ENCODE results near the gene DISC1. TPM values are rescaled to one million over a fixed set of nuclear protein-coding genes. Genes with fewer than 3 reads are reported as not detected.

The DISC1 gene
- total RNA-seq, 1 experiment from 2014 or later = 1.8 TPM

GRCh38 chr1:231962636-231963035, 336.0 kb downstream of the DISC1 start:
- DNase-seq (ENCODE audit: low spot score) = no peak
- no TSS peak for BruUV-seq (replicated peaks)
- ChIA-PET CTCF (no interaction called here), POLR2A (ENCODE audit: low non-redundant PET) (no interaction called here)
- Histone ChIP-seq H3K27me3 (replicated peaks; ENCODE audit: insufficient read depth, low read depth, low read length, poor library complexity) (no peaks in the 10 kb centered on the region), H3K9me3 (ENCODE audit: low read depth, low read length, poor library complexity, severe bottlenecking) (no peaks in the 10 kb centered on the region), H3K4me1 (ENCODE audit: insufficient read depth, low read length, poor library complexity, severe bottlenecking) (no peaks in the 10 kb centered on the region), H3K36me3 (ENCODE audit: insufficient read depth, low read length, poor library complexity, severe bottlenecking) (no peaks in the 10 kb centered on the region), H3K27ac (ENCODE audit: low read depth, low read length, poor library complexity, severe bottlenecking) (no peak overlapping the region), H3K4me3 (ENCODE audit: low read depth, low read length, poor library complexity, severe bottlenecking) (no peak overlapping the region)
- TF ChIP-seq CTCF (conservative IDR thresholded peaks at IDR 0.05; ENCODE audit: low read depth, low read length) = no peak
- no peak for TF ChIP-seq EZH2 (IDR thresholded peaks at IDR 0.05; ENCODE audit: borderline replicate concordance, low read depth, low read length, poor library complexity, severe bottlenecking)
- intact Hi-C loops (cut with micrococcal nuclease; ENCODE audit: unreplicated experiment) = no loop called here

GRCh38 chr1:231964241-231964640, 337.7 kb downstream of the DISC1 start:
- BruUV-seq (replicated peaks) = no TSS peak
- intact Hi-C loops (cut with micrococcal nuclease; ENCODE audit: unreplicated experiment) = no loop called here
- no peaks in the 10 kb centered on the region for H3K4me1 ChIP-seq (ENCODE audit: insufficient read depth, low read length, poor library complexity, severe bottlenecking)
- DNase-seq (ENCODE audit: low spot score) = no peak
- no peak overlapping the region for H3K27ac ChIP-seq (ENCODE audit: low read depth, low read length, poor library complexity, severe bottlenecking)
- H3K36me3 ChIP-seq (ENCODE audit: insufficient read depth, low read length, poor library complexity, severe bottlenecking) = no peaks in the 10 kb centered on the region
- ChIA-PET CTCF (no interaction called here), POLR2A (ENCODE audit: low non-redundant PET) (no interaction called here)
- no peak overlapping the region for H3K4me3 ChIP-seq (ENCODE audit: low read depth, low read length, poor library complexity, severe bottlenecking)
- TF ChIP-seq CTCF (conservative IDR thresholded peaks at IDR 0.05; ENCODE audit: low read depth, low read length) = no peak
- no peak for TF ChIP-seq EZH2 (IDR thresholded peaks at IDR 0.05; ENCODE audit: borderline replicate concordance, low read depth, low read length, poor library complexity, severe bottlenecking)
- H3K27me3 ChIP-seq (replicated peaks; ENCODE audit: insufficient read depth, low read depth, low read length, poor library complexity) = no peaks in the 10 kb centered on the region
- H3K9me3 ChIP-seq (ENCODE audit: low read depth, low read length, poor library complexity, severe bottlenecking) = no peaks in the 10 kb centered on the region

- BruUV-seq (replicated peaks) = no TSS peak
- no peaks in the 10 kb centered on the region for H3K27me3 ChIP-seq (replicated peaks; ENCODE audit: insufficient read depth, low read depth, low read length, poor library complexity)
- TF ChIP-seq CTCF (conservative IDR thresholded peaks at IDR 0.05; ENCODE audit: low read depth, low read length) (no peak), EZH2 (IDR thresholded peaks at IDR 0.05; ENCODE audit: borderline replicate concordance, low read depth, low read length, poor library complexity, severe bottlenecking) (no peak)
Observed at GRCh38 chr1:231964961-231965360, 338.4 kb downstream of the DISC1 start.

More at GRCh38 chr1:231964961-231965360, 338.4 kb downstream of the DISC1 start:
- Histone ChIP-seq H3K4me1 (ENCODE audit: insufficient read depth, low read length, poor library complexity, severe bottlenecking) (no peaks in the 10 kb centered on the region), H3K9me3 (ENCODE audit: low read depth, low read length, poor library complexity, severe bottlenecking) (no peaks in the 10 kb centered on the region), H3K4me3 (ENCODE audit: low read depth, low read length, poor library complexity, severe bottlenecking) (no peak overlapping the region), H3K36me3 (ENCODE audit: insufficient read depth, low read length, poor library complexity, severe bottlenecking) (no peaks in the 10 kb centered on the region), H3K27ac (ENCODE audit: low read depth, low read length, poor library complexity, severe bottlenecking) (no peak overlapping the region)
- DNase-seq (ENCODE audit: low spot score) = no peak
- intact Hi-C loops (cut with micrococcal nuclease; ENCODE audit: unreplicated experiment) = no loop called here
- ChIA-PET POLR2A (ENCODE audit: low non-redundant PET) (no interaction called here), CTCF (no interaction called here)
